ENCODE results near the gene FAS.

DNA sequence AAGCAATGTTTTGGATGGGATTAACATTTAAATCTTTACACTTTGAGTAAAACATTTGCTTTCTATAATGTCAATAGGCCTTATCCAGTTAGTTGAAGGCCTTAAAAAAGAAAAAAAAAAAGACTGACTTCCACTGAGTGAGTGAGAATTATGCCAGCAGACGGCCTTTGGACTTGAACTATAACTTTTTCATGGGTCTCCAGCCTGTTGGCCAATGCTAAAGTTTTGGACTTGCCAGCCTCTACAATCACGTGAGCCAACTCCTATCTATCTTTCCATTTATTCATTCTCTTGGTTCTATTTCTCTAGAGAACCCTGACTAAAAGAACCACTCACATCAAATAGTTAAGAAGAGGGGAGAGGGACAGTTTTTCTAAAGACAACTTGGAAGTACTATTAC lies 2.8 kb upstream of the FAS start:
- TF ChIP-seq, protein P1, sequence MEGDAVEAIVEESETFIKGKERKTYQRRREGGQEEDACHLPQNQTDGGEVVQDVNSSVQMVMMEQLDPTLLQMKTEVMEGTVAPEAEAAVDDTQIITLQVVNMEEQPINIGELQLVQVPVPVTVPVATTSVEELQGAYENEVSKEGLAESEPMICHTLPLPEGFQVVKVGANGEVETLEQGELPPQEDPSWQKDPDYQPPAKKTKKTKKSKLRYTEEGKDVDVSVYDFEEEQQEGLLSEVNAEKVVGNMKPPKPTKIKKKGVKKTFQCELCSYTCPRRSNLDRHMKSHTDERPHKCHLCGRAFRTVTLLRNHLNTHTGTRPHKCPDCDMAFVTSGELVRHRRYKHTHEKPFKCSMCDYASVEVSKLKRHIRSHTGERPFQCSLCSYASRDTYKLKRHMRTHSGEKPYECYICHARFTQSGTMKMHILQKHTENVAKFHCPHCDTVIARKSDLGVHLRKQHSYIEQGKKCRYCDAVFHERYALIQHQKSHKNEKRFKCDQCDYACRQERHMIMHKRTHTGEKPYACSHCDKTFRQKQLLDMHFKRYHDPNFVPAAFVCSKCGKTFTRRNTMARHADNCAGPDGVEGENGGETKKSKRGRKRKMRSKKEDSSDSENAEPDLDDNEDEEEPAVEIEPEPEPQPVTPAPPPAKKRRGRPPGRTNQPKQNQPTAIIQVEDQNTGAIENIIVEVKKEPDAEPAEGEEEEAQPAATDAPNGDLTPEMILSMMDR (IDR thresholded peaks at IDR 0.05; ENCODE audit: poor library complexity): no peak
- TF ChIP-seq EZH2 (IDR thresholded peaks at IDR 0.05; ENCODE audit: borderline replicate concordance): no peak

All from hepatocyte (in vitro differentiated cells).